IMR-90 (cell line): ENCODE data around the gene ADGRB3. TPM values are rescaled to one million over a fixed set of nuclear protein-coding genes. Genes with fewer than 3 reads are reported as not detected.

Source experiments
- ATAC-seq: fragments of 200-7000 bp; cut with Tn5 transposase; 2 replicates; pipeline ENCODE4 v1.9.1; 2020; ENCODE audit warnings: low read depth, mild to moderate bottlenecking, moderate library complexity
- BruUV-seq: library from RNA; stranded (reverse); fragments of 400-500 nt; replicated peaks from 2 replicates; lab custom pipeline; 2021; lab: Mats Ljungman, UMichigan
- CTCF ChIA-PET: fragments of 300-600 bp; formaldehyde crosslinking; extraction: SDS; loops from one replicate; lab custom pipeline; 2021; ENCODE audit warnings: antibody characterized with exemption; lab: Yijun Ruan, JAX
- POLR2A ChIA-PET: fragments of 300-600 bp; sonication (Branson Sonifier 250); formaldehyde crosslinking; loops from one replicate; lab custom pipeline; 2022; ENCODE audit warnings: antibody characterized with exemption; ENCODE audit not compliant: unreplicated experiment; lab: Charles Lee
- DNase-seq: peaks from one replicate; pipeline ENCODE4 v3.0.0; 2013
- H2AFZ ChIP-seq: replicated peaks from 2 replicates; pipeline ENCODE3; 2013; ENCODE audit warnings: low read length, mild to moderate bottlenecking; ENCODE audit not compliant: poor library complexity
- H2AK5ac ChIP-seq: 2 replicates; pipeline ENCODE4 v1.6.1; 2013; ENCODE audit warnings: low read depth, low read length, inconsistent platforms
- H2AK9ac ChIP-seq: replicated peaks from 2 replicates; pipeline ENCODE3; 2013; ENCODE audit warnings: mild to moderate bottlenecking, low read depth, low read length, moderate library complexity; ENCODE audit not compliant: poor library complexity
- H2BK120ac ChIP-seq: 2 replicates; pipeline ENCODE4 v1.6.1; 2013; ENCODE audit warnings: low read depth, low read length, inconsistent platforms
- H2BK15ac ChIP-seq: 3 replicates; pipeline ENCODE4 v1.6.1; 2013; ENCODE audit warnings: low read depth, low read length, inconsistent platforms
- H2BK20ac ChIP-seq: 2 replicates; pipeline ENCODE4 v1.6.1; 2013; ENCODE audit warnings: low read depth, mild to moderate bottlenecking, inconsistent platforms, low read length, moderate library complexity
- H2BK5ac ChIP-seq: 2 replicates; pipeline ENCODE4 v1.6.1; 2013; ENCODE audit warnings: mild to moderate bottlenecking, low read depth, low read length, inconsistent platforms; ENCODE audit not compliant: poor library complexity, severe bottlenecking
- H3K14ac ChIP-seq: replicated peaks from 2 replicates; pipeline ENCODE4 v1.6.1; 2013; ENCODE audit warnings: low read depth, low read length, inconsistent platforms
- H3K18ac ChIP-seq: 2 replicates; pipeline ENCODE4 v1.6.1; 2013; ENCODE audit warnings: low read depth, low read length, control low read depth
- H3K23ac ChIP-seq: 2 replicates; pipeline ENCODE4 v1.6.1; 2013; ENCODE audit warnings: low read depth, low read length, inconsistent platforms
- H3K27ac ChIP-seq: 2 replicates; pipeline ENCODE4 v1.5.1; 2013; ENCODE audit warnings: mild to moderate bottlenecking, control low read depth, low read length; ENCODE audit not compliant: insufficient read depth
- H3K27me3 ChIP-seq: 2 replicates; pipeline ENCODE4 v1.6.1; 2013; ENCODE audit warnings: low read length; ENCODE audit not compliant: control insufficient read depth, insufficient read depth
- H3K36me3 ChIP-seq: 2 replicates; pipeline ENCODE4 v1.6.1; 2013; ENCODE audit warnings: low read length, mixed read lengths; ENCODE audit not compliant: control insufficient read depth, insufficient read depth
- H3K4ac ChIP-seq: 2 replicates; pipeline ENCODE4 v1.6.1; 2013; ENCODE audit warnings: low read depth, low read length, inconsistent platforms
- H3K4me1 ChIP-seq: 2 replicates; pipeline ENCODE4 v1.6.1; 2013; ENCODE audit warnings: low read length, mixed read lengths; ENCODE audit not compliant: control insufficient read depth, insufficient read depth
- H3K4me2 ChIP-seq: 2 replicates; pipeline ENCODE4 v1.6.1; 2013; ENCODE audit warnings: low read depth, mild to moderate bottlenecking, control low read depth, low read length, moderate library complexity
- H3K4me3 ChIP-seq: 2 replicates; pipeline ENCODE4 v1.5.1; 2013; ENCODE audit warnings: low read depth, mild to moderate bottlenecking, control low read depth, low read length, moderate library complexity; ENCODE audit not compliant: insufficient read depth
- H3K56ac ChIP-seq: 2 replicates; pipeline ENCODE4 v1.6.1; 2013; ENCODE audit warnings: low read length, inconsistent platforms; ENCODE audit not compliant: insufficient read depth; ENCODE audit errors: extremely low read depth
- H3K79me1 ChIP-seq, 2 experiments: 2 replicates each; pipeline ENCODE4 v1.6.1; 2013; ENCODE audit warnings: low read length in 2 of 2, inconsistent platforms in 1 of 2, low read depth in 1 of 2
- H3K9ac ChIP-seq: 2 replicates; pipeline ENCODE4 v1.6.1; 2013; ENCODE audit warnings: low read depth, low read length, control low read depth
- H3K9me1 ChIP-seq: 2 replicates; pipeline ENCODE4 v1.6.1; 2013; ENCODE audit warnings: low read length, inconsistent platforms; ENCODE audit not compliant: insufficient read depth
- H3K9me3 ChIP-seq: 2 replicates; pipeline ENCODE4 v1.6.1; 2013; ENCODE audit warnings: low read length; ENCODE audit not compliant: control insufficient read depth, insufficient read depth
- H4K20me1 ChIP-seq: 2 replicates; pipeline ENCODE4 v1.6.1; 2013; ENCODE audit warnings: low read length, inconsistent platforms; ENCODE audit not compliant: insufficient read depth
- H4K5ac ChIP-seq: 2 replicates; pipeline ENCODE4 v1.6.1; 2013; ENCODE audit warnings: mild to moderate bottlenecking, low read depth, low read length, control low read depth
- H4K8ac ChIP-seq, 2 experiments: 2 replicates each; pipeline ENCODE4 v1.6.1; 2013; ENCODE audit warnings: low read depth in 2 of 2, low read length in 2 of 2, control low read depth in 1 of 2, inconsistent platforms in 1 of 2
- H4K91ac ChIP-seq: 2 replicates; pipeline ENCODE4 v1.6.1; 2013; ENCODE audit warnings: low read depth, low read length, inconsistent platforms; ENCODE audit not compliant: insufficient read depth
- CTCF ChIP-seq: conservative IDR thresholded peaks from 2 replicates; pipeline ENCODE4 v1.5.1; 2012; ENCODE audit warnings: mild to moderate bottlenecking, low read depth, low read length, improper control_type of control experiment
- USF2 ChIP-seq: fragments of 150-350 bp; IDR thresholded peaks from 2 replicates; pipeline ENCODE4 v1.6.1; 2017; ENCODE audit warnings: mild to moderate bottlenecking, antibody characterized with exemption, low read length, low read depth
- WGBS, 2 experiments: methylation state at CpG; one replicate each; pipeline versions ENCODE4 v1.1.5 to v1.1.7; 2013; ENCODE audit warnings: missing lambda C conversion rate in 2 of 2; ENCODE audit not compliant: insufficient read length in 1 of 2; ENCODE audit errors: extremely low coverage in 2 of 2; 5-methylcytosine and 5-hydroxymethylcytosine counted together
- dilution Hi-C: fragments of 300-500 bp; cut with HindIII; formaldehyde crosslinking; loops from one replicate; pipeline ENCODE4 v1.14.3; 2018; ENCODE audit warnings: low sequenced_read_pairs; ENCODE audit not compliant: unreplicated experiment
- in situ Hi-C: fragments of 300-500 bp; cut with MboI; formaldehyde crosslinking; loops from 3 replicates; pipeline ENCODE4 v1.14.3; 2019; ENCODE audit warnings: low sequenced_read_pairs, inconsistent platforms, mixed read lengths
- intact Hi-C: fragments of 100-400 bp; cut with micrococcal nuclease; formaldehyde crosslinking; loops from 2 replicates; pipeline ENCODE4 v1.10.0; 2022
- polyA plus RNA-seq, 3 experiments: library from polyadenylated mRNA; depleted of rRNA; stranded (reverse); fragments of >200 nt; gene quantifications; 2 replicates each; pipeline ENCODE4 v1.2.3, GENCODE V29; 2012; ENCODE audit warnings: low replicate concordance in 1 of 3
- total RNA-seq: library from RNA; depleted of rRNA; stranded (reverse); fragments of >200 nt; gene quantifications from 2 replicates; pipeline ENCODE4 v1.2.3, GENCODE V29; 2012

The ADGRB3 gene
- total and polyA plus RNA-seq, 2 of the 4 experiments (the other 2 are of a cell fraction): not detected

- intact Hi-C loops (no loop called here), in situ Hi-C loops (no loop called here), dilution Hi-C loops (no loop called here)
- no peak overlapping the region for H3K4me3 ChIP-seq
- H4K91ac ChIP-seq: no peak overlapping the region
- no peaks in the 10 kb centered on the region for H3K27me3 ChIP-seq
- H3K9me3 ChIP-seq: no peaks in the 10 kb centered on the region
- H3K4me1 ChIP-seq: no peaks in the 10 kb centered on the region
- ATAC-seq: no peak
- no peak for DNase-seq
- no peak overlapping the region for H3K14ac ChIP-seq
- no peak overlapping the region for H4K5ac ChIP-seq
- H3K9me1 ChIP-seq: no peaks in the 10 kb centered on the region
- H2AFZ ChIP-seq: no peak overlapping the region
- H3K79me1 ChIP-seq: no peaks in the 10 kb centered on the region
- H4K8ac ChIP-seq: no peak overlapping the region
- TF ChIP-seq CTCF (no peak), USF2 (no peak)
- WGBS, 2 experiments: no CpG with 5 or more reads among the region's 5 CpGs
- no peaks in the 10 kb centered on the region for H3K36me3 ChIP-seq
- no peak overlapping the region for H2BK5ac ChIP-seq
- H2BK15ac ChIP-seq: no peak overlapping the region
- no peak overlapping the region for H3K4me2 ChIP-seq
- H2BK20ac ChIP-seq: no peak overlapping the region
- no peak overlapping the region for H3K9ac ChIP-seq
- no peak overlapping the region for H3K18ac ChIP-seq
- H3K23ac ChIP-seq: no peak overlapping the region
- H3K56ac ChIP-seq: no peak overlapping the region
- BruUV-seq: no TSS peak
- H2AK5ac ChIP-seq: no peak overlapping the region
- H3K4ac ChIP-seq: no peak overlapping the region
- no peaks in the 10 kb centered on the region for H4K20me1 ChIP-seq
- no peak overlapping the region for H2BK120ac ChIP-seq
- no peak overlapping the region for H3K27ac ChIP-seq
- CTCF ChIA-PET: no interaction called here
- POLR2A ChIA-PET: no interaction called here
- no peak overlapping the region for H2AK9ac ChIP-seq
These were observed 751.3 kb downstream of the ADGRB3 start for GRCh38 chr6:69386426-69386825.
